ENCODE measurements around the gene COPS9. TPM values are rescaled to one million over a fixed set of nuclear protein-coding genes. Genes with fewer than 3 reads are reported as not detected.

The COPS9 gene
- total RNA-seq, 4 donors from 2014 or later = 13.1 to 124 (median 72.1) TPM

- Histone ChIP-seq H3K4me3 (no peak overlapping the region), H3K9me3 (no peaks in the 10 kb centered on the region), H3K36me3 (no peaks in the 10 kb centered on the region), H3K27me3 (no peaks in the 10 kb centered on the region), H3K27ac (no peak overlapping the region), H3K4me1 (no peaks in the 10 kb centered on the region)
- intact Hi-C loops (cut with DNase I; ENCODE audit: low total_unique reads) = no loop called here
- 81% methylated on average over 17 of the region's 17 CpGs; no CpG with 5 or more reads in 1 of the 2 donors for WGBS, 2 donors (ENCODE audit: low coverage in 1 of 2)
- in situ Hi-C loops (cut with MboI; ENCODE audit: low pct_ligation_motif_present in 1 of 4, low pct_unique_long_range_greater_than_20kb in 1 of 4, low sequenced_read_pairs in 3 of 4) = loop anchor here in 1 of 4 donors (10.0 kb wide), 1 partner anchor 100 kb away; the partner anchor contains the start of gene OR6B3
- TF ChIP-seq, protein P1, sequence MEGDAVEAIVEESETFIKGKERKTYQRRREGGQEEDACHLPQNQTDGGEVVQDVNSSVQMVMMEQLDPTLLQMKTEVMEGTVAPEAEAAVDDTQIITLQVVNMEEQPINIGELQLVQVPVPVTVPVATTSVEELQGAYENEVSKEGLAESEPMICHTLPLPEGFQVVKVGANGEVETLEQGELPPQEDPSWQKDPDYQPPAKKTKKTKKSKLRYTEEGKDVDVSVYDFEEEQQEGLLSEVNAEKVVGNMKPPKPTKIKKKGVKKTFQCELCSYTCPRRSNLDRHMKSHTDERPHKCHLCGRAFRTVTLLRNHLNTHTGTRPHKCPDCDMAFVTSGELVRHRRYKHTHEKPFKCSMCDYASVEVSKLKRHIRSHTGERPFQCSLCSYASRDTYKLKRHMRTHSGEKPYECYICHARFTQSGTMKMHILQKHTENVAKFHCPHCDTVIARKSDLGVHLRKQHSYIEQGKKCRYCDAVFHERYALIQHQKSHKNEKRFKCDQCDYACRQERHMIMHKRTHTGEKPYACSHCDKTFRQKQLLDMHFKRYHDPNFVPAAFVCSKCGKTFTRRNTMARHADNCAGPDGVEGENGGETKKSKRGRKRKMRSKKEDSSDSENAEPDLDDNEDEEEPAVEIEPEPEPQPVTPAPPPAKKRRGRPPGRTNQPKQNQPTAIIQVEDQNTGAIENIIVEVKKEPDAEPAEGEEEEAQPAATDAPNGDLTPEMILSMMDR (IDR thresholded peaks at IDR 0.05) = no peak
- no peak for DNase-seq
Observed at GRCh38 chr2:240155048-240155744, 19.1 kb upstream of the COPS9 start.

- no peak overlapping the region for H3K27ac ChIP-seq
- no peaks in the 10 kb centered on the region for H3K36me3 ChIP-seq
- intact Hi-C loops (cut with DNase I; ENCODE audit: low total_unique reads) (no loop called here), in situ Hi-C loops (cut with MboI; ENCODE audit: low pct_ligation_motif_present in 1 of 4, low pct_unique_long_range_greater_than_20kb in 1 of 4, low sequenced_read_pairs in 3 of 4) (loop anchor here in 1 of 4 donors (10.0 kb wide), 1 partner anchor 100 kb away; the partner anchor contains the start of gene OR6B3)
- DNase-seq = no peak
- H3K9me3 ChIP-seq = no peaks in the 10 kb centered on the region
- 82% methylated on average over 8 of the region's 8 CpGs; no CpG with 5 or more reads in 1 of the 2 donors for WGBS, 2 donors (ENCODE audit: low coverage in 1 of 2)
- H3K4me3 ChIP-seq = no peak overlapping the region
- H3K4me1 ChIP-seq = no peaks in the 10 kb centered on the region
- TF ChIP-seq, protein P1 (IDR thresholded peaks at IDR 0.05) = no peak
- TF ChIP-seq EP300 (IDR thresholded peaks at IDR 0.05; ENCODE audit: low read depth) (no peak), POLR2A (IDR thresholded peaks at IDR 0.05) (no peak), POLR2AphosphoS5 (IDR thresholded peaks at IDR 0.05) (no peak)
- no peaks in the 10 kb centered on the region for H3K27me3 ChIP-seq
Observed at GRCh38 chr2:240154606-240155005, 18.5 kb upstream of the COPS9 start.

DNA sequence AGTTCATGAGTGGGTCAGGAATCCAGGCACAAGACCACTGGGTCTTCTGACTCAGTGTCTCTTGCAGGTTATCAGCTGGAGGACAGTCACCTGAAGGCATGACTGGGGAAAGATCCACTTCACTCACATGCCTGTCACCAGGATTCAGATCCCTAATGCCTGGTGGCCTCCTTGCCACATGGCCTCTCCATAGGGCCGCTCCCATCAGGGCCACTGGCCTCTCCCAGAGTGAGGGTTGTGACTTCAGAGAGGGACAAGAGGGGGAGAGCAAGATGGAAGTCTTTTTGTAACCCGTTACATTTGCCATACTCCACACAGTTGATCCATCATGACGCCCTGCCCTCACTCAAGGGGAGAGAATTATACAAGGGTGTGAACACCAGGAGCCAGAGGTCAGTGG, 17.3 kb upstream of the COPS9 start:
- in situ Hi-C loops (cut with MboI; ENCODE audit: low pct_ligation_motif_present in 1 of 4, low pct_unique_long_range_greater_than_20kb in 1 of 4, low sequenced_read_pairs in 3 of 4) (loop anchor here in 1 of 4 donors (10.0 kb wide), 1 partner anchor 99 kb away; the partner anchor contains the start of gene OR6B3), intact Hi-C loops (cut with DNase I; ENCODE audit: low total_unique reads) (no loop called here)
- H3K27ac ChIP-seq = no peak overlapping the region
- TF ChIP-seq, protein P1 (IDR thresholded peaks at IDR 0.05) = no peak
- TF ChIP-seq POLR2AphosphoS5 (IDR thresholded peaks at IDR 0.05) (no peak), POLR2A (IDR thresholded peaks at IDR 0.05) (no peak), EP300 (IDR thresholded peaks at IDR 0.05; ENCODE audit: low read depth) (no peak)
- H3K4me3 ChIP-seq = no peak overlapping the region
- 81% methylated on average over 3 of the region's 3 CpGs; no CpG with 5 or more reads in 1 of the 2 donors for WGBS, 2 donors (ENCODE audit: low coverage in 1 of 2)
- no peaks in the 10 kb centered on the region for H3K27me3 ChIP-seq
- DNase-seq = no peak
- H3K4me1 ChIP-seq = no peaks in the 10 kb centered on the region
- H3K9me3 ChIP-seq = no peaks in the 10 kb centered on the region
- no peaks in the 10 kb centered on the region for H3K36me3 ChIP-seq

GRCh38 chr2:240151477-240152031, 15.4 kb upstream of the COPS9 start:
- in situ Hi-C loops (cut with MboI; ENCODE audit: low pct_ligation_motif_present in 1 of 4, low pct_unique_long_range_greater_than_20kb in 1 of 4, low sequenced_read_pairs in 3 of 4) = loop anchor here in 1 of 4 donors (10.0 kb wide), 1 partner anchor 97 kb away; the partner anchor contains the start of gene OR6B3
- H3K27me3 ChIP-seq = no peaks in the 10 kb centered on the region

More at GRCh38 chr2:240151477-240152031, 15.4 kb upstream of the COPS9 start:
- no peak overlapping the region for H3K27ac ChIP-seq
- H3K9me3 ChIP-seq = no peaks in the 10 kb centered on the region
- H3K4me1 ChIP-seq = no peaks in the 10 kb centered on the region
- intact Hi-C loops (cut with DNase I; ENCODE audit: low total_unique reads) = no loop called here
- 60 to 90% methylated on average over 2 to 15 of the region's 15 CpGs for WGBS, 2 donors (ENCODE audit: low coverage in 1 of 2)
- TF ChIP-seq POLR2AphosphoS5 (IDR thresholded peaks at IDR 0.05) (no peak), POLR2A (IDR thresholded peaks at IDR 0.05) (no peak), EP300 (IDR thresholded peaks at IDR 0.05; ENCODE audit: low read depth) (no peak)
- TF ChIP-seq, protein P1 (IDR thresholded peaks at IDR 0.05) = no peak
- no peaks in the 10 kb centered on the region for H3K36me3 ChIP-seq
- H3K4me3 ChIP-seq = no peak overlapping the region
- DNase-seq = no peak

All from transverse colon (tissue), 4 donors.